Activated CD4-positive, alpha-beta T cell treated with anti-CD3 and anti-CD28 coated beads, Interleukin-2, Interleukin-4, amounts not matched to agents 100 ng/mL and 50 ng/mL, durations not matched to agents 16 hours and 8 hours (primary cell): ENCODE results near the gene ADCY3.

ENCODE experiments used
- DNase-seq: peaks from one replicate; pipeline ENCODE4 v3.0.0-alpha.2; 2020; ENCODE audit warnings: low spot score

The ADCY3 gene

GRCh38 chr2:24874035-24874434 lies 46.0 kb downstream of the ADCY3 start:
- no peak for DNase-seq

DNA sequence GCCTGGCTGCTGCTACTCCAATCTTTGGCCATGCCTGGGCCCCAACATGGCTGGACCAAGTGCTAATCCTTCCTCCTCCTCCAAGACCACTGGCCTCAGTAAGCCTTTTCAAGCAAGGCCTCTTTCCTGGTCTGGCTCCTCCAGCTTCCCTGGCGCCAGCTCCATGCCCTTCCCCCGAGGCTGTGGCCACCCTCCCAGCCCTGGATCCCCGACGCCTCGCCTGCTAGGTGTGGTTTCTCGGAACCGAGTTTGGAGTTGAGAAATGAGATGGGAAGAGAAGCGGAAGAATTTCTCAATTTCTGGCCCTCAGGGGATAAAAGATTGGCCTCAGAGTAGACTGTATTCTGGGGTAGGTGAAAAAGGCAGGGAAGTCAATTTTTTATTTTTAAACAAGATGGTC lies 46.4 kb downstream of the ADCY3 start:
- DNase-seq: no peak

GRCh38 chr2:24872344-24873115 lies 47.5 kb downstream of the ADCY3 start:
- no peak for DNase-seq

DNA sequence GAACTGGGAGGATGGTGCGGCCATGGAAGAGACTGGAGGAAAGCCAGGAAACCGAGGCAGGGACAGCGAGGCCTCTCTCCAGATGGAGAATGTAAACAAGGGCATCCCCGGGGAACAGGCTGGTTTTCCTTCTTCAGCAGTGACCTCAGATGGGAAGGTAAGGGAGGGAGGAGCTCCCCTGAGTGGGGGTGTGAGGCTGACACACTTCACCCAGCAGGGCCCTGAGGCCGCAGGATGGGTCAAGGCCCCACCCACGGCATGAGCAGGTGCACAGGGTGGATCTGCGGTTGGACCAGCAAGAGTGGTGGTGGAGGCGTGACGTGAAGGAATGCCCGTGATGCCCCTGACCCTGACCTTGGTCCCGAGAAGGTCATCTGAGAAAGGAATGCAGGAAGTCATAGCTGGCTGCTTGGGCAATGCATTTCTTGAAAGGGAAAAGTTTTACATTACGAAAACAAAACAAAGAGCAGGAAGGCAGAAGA lies 48.1 kb downstream of the ADCY3 start:
- no peak for DNase-seq

DNA sequence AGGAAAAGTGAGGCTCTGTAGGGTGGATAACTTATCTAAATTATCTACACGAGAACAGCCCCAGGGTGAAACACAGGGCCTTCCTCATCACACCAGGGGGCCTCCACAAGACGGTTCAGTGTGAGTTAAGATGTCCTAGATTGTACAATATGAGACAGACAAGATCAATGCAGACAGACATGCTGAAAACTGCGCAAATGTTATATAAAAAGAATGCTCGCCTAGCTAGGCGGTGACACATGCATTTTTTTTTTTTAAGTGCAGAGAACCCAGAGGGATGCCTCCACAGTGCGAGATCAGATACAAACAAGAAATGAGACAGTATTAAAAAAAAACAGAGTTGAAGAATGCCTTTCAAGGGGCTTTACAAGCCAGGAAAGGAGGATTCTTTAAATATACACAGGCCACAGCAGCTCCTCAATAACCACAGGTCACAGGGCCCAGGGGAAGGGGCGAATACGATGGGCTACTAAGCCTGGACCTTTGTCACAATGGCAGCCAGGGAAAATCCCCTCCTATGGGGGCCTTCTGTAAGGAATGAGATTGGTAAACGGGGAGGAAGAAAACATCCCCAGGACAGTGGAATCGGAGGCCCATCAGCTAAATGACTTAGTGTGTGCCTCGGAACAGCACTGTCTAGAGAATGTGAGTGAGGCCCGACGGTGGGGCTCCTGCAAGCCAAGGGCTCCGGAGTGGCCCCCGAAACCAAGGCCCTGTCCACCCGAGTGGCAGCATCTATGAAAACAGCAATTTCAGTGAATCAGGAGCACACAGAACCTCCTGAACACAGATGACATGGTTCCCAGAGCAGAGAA lies 48.9 kb downstream of the ADCY3 start:
- no peak for DNase-seq

GRCh38 chr2:24870440-24870839 lies 49.6 kb downstream of the ADCY3 start:
- no peak for DNase-seq

GRCh38 chr2:24866946-24867345 lies 53.1 kb downstream of the ADCY3 start:
- no peak for DNase-seq

GRCh38 chr2:24863641-24864040 lies 56.4 kb downstream of the ADCY3 start:
- no peak for DNase-seq

DNA sequence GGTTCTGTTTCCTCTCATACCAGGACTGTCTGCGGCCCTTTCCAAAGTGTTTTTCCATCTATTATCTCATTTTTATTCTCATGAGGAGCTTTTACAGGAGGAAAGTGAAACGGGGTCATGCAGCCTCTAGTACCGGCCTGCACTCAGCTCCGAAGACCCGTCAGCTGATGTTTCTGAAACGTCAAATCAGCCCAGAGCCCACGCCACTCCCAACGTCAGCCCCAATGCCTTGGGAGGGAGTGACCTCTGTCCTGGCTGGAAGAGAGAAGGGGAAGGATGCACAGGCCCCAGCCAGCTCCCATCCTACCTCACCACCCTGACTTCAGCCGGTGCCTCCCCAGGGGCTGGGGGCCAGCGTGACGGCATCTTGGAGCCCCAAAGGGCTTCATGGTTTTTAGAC lies 58.5 kb downstream of the ADCY3 start:
- DNase-seq: no peak

DNA sequence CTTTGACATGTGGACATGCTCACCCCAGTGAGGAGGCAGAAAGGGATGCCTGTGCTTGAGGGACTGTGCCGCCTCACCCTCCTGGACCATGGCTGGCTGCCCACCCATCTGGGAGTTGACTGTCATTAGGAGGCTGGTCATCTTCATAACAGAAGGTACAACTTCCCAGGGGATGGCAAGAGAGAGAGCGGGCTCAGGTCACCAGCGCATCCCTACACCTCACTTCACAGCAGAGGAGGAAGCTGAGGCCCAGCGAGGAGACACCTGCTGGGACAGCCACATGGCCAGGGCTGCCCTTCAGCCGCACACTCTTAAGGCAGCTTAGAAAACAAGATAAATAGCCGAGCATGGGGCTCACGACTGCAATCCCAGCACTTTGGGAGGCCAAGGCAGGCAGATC lies 59.4 kb downstream of the ADCY3 start:
- DNase-seq: no peak

DNA sequence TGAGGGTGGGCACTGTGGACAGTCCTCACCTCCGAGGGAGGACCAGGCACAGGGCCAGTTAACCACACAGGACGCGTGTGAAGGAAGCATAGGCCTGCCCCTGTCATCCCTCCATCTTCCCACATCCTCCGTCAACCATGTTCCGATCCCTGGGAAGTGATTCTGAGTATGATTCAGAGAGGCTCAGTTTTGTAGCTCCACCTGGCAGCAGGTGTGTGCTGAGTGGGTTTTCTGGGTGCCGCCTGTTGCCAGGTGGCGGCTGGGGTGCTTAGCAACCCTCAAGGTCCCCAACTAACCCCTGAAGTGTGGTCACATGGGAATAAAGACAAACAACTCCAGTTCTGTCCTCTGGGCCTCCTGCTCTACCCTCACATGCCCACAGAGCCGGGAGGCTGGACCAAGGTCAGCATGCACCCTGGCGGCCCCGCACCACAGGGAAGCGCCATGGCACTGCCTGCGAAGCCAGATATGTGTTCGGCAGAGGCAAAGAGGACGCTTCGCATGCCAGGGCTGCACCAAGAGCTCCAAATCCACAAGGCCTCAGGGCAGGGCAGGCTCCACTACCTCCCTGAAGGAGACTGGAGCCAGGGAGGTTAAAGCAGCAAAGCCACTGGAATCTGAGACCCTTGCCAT lies 60.0 kb downstream of the ADCY3 start:
- no peak for DNase-seq

GRCh38 chr2:24858996-24859395 lies 61.0 kb downstream of the ADCY3 start:
- DNase-seq: no peak

DNA sequence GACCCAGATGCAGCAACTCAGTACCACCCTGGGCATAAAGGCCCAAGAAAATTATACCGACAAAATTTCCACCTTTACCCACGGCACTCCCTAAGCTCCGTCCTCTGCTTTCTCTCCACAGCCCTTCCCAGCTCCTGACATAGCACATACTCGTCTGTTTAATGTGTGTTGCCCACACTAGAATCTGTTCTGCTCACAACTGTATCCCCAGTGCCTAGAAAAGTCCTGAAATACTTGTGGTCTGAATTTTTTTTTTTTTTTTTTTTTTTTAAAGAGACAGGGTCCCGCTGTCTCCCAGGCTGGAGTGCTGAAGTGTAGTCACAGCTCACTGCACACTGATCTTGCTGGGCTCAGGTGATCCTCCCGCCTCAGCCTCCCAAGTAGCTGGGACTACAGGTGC lies 62.3 kb downstream of the ADCY3 start:
- no peak for DNase-seq

DNA sequence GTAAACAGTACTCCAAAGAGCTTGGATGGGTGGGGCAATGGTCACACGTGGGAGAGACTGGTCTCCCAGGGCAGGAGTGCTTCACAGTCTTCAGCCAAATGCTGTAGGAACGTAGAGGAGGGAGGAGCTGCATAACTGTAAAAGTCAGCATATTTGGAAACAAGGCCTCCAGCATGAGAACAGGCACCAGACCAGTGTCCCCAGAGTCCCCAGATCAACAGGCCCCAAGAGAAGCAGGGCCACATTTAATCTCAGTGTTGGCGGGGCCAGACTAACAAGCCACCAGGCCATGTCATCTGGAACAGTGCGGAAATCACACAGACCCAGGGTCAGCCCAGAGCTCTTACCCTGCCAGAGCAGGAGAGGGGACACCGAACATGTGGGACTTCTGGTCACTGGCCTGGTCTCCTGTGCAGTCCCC lies 63.2 kb downstream of the ADCY3 start:
- DNase-seq: no peak

DNA sequence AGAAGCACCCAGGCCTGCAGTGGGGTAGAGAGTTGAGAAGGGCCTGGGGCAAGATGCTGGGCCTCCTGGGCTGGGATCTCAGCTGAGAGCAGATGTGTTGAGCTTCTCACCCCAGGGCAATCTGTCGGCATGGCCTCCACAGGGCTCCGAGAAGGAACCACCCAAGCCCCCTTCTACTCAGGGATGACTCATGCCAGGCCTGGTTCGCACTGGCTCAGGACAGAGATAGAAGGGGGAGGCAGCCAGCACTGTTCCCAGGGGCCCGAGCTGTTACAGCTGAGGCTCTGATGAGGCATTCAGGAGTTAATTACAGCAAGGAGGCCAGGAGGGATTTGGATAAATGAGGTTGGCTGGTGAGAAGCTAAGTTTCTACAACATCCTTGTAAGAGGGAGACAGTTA lies 64.3 kb downstream of the ADCY3 start:
- no peak for DNase-seq

GRCh38 chr2:24855022-24855622 lies 64.9 kb downstream of the ADCY3 start:
- no peak for DNase-seq

DNA sequence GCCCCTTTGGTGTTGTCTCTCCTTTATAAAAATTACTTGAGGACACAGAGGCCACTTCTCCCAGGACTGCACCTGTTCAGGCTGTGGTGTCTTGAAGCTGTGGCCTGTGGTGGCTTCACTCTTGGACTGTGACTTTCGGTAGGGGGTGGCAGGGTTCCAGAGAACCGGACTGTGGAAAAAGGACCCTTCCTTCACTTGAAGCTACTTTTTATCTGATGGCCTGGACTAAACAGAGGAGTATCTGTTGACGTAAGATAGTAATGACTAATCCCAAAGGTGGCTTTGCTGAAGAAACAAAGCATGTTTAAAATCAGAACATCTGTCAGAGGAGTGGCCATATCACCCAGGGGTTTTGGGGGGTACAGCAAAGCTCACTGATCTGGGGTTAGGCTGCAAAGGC lies 66.0 kb downstream of the ADCY3 start:
- no peak for DNase-seq

- DNase-seq: no peak
Observed at GRCh38 chr2:24853046-24853445, 67.0 kb downstream of the ADCY3 start.

DNA sequence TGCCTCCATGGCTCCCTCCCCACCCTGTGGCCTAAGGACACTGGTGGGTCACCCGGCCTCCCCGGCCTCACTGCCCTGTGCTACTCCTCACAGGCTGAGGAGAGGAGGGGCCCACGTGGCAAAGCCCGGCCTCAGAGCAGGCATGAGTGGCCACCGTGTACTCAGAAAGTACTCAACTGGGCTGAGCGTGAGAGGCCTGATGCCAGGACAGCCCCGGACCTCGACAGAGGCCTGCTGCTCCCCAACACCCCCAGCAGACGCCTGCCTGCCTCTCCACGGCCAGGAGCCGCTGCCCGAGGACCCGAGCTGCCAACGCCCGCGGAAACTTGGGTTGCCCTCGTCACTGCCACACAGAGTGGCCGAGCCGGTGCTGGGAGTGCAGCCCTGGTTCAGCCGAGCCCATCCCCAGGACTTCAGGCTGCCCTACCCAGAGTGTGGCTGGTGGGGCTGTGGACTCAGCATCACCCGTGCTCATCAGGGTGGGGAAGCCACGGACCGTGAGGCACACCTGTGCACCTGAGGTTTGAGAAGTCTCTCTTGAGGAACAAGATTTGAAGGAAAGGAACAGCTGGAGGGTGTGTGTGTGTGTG lies 67.5 kb downstream of the ADCY3 start:
- no peak for DNase-seq

- no peak for DNase-seq
Observed at GRCh38 chr2:24852026-24852425, 68.0 kb downstream of the ADCY3 start.

DNA sequence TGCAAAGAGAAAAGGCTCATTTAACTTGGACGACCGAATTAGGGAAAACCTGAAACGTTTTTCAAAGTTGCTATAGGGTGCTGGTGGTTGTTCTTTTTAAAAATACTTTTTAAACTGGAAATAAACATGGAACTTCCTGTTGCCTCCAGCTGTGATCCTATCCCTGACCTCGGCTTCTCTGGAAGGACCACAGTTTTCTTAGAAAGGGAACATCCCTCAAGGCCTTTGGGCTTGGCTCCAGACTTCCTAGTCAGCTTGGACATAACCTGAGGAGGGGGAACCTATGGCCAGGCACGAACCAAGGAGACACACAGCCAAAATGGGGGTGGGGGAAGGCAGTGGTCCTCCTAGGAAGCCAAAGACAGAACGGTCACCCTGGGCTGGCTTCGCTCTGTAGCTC lies 69.1 kb downstream of the ADCY3 start:
- DNase-seq: no peak

DNA sequence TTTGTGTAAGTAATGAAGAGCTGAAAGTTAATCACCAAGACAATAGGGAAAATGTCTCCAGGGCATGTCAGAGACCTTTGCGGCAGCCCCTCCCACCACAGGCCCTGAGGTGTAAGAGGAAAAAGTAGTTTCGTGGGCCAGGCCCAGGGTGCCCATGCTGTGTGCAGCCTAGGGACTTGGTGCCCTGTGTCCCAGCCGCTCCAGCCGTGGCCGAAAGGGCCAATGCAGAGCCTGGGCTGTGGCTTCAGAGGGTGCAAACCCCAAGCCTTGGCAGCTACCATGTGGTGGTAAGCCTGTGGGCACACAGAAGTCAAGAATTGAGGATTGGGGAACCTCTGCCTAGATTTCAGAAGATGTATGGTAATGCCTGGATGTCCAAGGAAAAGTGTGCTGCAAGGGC lies 74.3 kb downstream of the ADCY3 start:
- DNase-seq: no peak
